ENCODE measurements around the gene ASPRV1. TPM values are rescaled to one million over a fixed set of nuclear protein-coding genes. Genes with fewer than 3 reads are reported as not detected.

The ASPRV1 gene
- total and polyA plus RNA-seq, 2 experiments from 2014 or later, result 0.73 TPM; not detected in 1

DNA sequence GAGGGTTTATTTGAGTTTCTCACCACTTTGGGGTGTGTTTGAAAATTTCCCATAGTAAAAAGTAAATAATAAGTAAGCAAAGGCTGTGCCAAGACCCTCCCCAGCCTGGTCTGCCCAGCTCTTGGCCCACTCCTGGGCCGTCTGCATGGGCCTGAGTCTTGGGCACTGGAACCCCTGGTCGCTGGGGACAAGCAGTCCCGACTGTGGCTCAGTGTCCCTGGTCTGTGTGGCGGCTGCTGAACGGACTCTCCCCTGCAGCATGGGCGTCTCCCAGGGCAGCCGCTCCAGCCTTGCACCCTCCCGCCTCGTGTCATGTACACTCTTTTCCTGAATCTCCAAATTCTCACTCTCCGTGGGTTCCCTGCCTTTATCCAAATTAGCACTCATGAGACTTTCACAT, 7.2 kb upstream of the ASPRV1 start:
- Histone ChIP-seq H3K79me2 (no peaks in the 10 kb centered on the region), H3K4me1 (ENCODE audit: insufficient read depth) (no peaks in the 10 kb centered on the region), H2AFZ (no peak overlapping the region), H3K9me2 (replicated peaks; ENCODE audit: insufficient read depth) (no peaks in the 10 kb centered on the region), H3K27me3 (no peaks in the 10 kb centered on the region), H3K27ac (no peak overlapping the region), H3K4me2 (no peak overlapping the region), H3K36me3 (replicated peaks; ENCODE audit: insufficient read depth, low read depth) (no peaks in the 10 kb centered on the region), H4K20me1 (ENCODE audit: insufficient read depth, poor library complexity, severe bottlenecking) (no peaks in the 10 kb centered on the region), H3K9me3 (ENCODE audit: low read depth) (no peaks in the 10 kb centered on the region), H3K4me3 (no peak overlapping the region)
- TF ChIP-seq EZH2 (IDR thresholded peaks at IDR 0.05; ENCODE audit: borderline replicate concordance) (no peak), EZH2phosphoT487 (IDR thresholded peaks at IDR 0.05; ENCODE audit: low read depth, severe bottlenecking, unreplicated experiment) (no peak), CTCF (IDR thresholded peaks at IDR 0.05; ENCODE audit: poor library complexity) (no peak)
- WGBS (ENCODE audit: low lambda C conversion rate, missing lambda C conversion rate), result 92% methylated on average over 10 of the region's 10 CpGs
- DNase-seq (ENCODE audit: low spot score), result no peak

DNA sequence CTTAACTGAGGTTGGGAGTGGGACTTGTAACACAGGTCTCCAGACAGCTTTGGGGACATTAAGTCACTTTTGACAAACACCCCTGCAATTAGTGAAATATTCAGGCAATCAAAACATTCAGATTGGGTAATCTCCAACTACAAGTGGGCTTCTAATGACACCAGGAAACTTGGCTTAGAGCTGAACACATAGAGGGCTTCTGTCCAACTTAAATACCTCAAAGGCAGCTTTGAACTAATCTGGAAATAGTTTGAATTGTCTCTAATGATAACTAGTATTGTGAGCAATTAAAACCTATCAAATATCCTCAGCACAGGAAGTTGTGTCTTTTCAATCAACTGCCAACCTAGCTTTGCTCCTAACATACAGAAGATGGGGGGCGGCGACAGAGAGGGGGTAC, 5.1 kb upstream of the ASPRV1 start:
- Histone ChIP-seq H2AFZ (no peak overlapping the region), H3K36me3 (replicated peaks; ENCODE audit: insufficient read depth, low read depth) (no peaks in the 10 kb centered on the region), H4K20me1 (ENCODE audit: insufficient read depth, poor library complexity, severe bottlenecking) (no peaks in the 10 kb centered on the region), H3K9me2 (replicated peaks; ENCODE audit: insufficient read depth) (no peaks in the 10 kb centered on the region), H3K27ac (no peak overlapping the region), H3K4me1 (ENCODE audit: insufficient read depth) (no peaks in the 10 kb centered on the region), H3K27me3 (no peaks in the 10 kb centered on the region), H3K79me2 (no peaks in the 10 kb centered on the region), H3K4me2 (no peak overlapping the region), H3K9me3 (ENCODE audit: low read depth) (no peaks in the 10 kb centered on the region), H3K4me3 (no peak overlapping the region)
- WGBS (ENCODE audit: low lambda C conversion rate, missing lambda C conversion rate), result 100% methylated on average over 2 of the region's 2 CpGs
- no peak for TF ChIP-seq EZH2phosphoT487 (IDR thresholded peaks at IDR 0.05; ENCODE audit: low read depth, severe bottlenecking, unreplicated experiment)
- TF ChIP-seq CTCF (IDR thresholded peaks at IDR 0.05; ENCODE audit: poor library complexity), result no peak
- TF ChIP-seq EZH2 (IDR thresholded peaks at IDR 0.05; ENCODE audit: borderline replicate concordance), result no peak
- no peak for DNase-seq (ENCODE audit: low spot score)

DNA sequence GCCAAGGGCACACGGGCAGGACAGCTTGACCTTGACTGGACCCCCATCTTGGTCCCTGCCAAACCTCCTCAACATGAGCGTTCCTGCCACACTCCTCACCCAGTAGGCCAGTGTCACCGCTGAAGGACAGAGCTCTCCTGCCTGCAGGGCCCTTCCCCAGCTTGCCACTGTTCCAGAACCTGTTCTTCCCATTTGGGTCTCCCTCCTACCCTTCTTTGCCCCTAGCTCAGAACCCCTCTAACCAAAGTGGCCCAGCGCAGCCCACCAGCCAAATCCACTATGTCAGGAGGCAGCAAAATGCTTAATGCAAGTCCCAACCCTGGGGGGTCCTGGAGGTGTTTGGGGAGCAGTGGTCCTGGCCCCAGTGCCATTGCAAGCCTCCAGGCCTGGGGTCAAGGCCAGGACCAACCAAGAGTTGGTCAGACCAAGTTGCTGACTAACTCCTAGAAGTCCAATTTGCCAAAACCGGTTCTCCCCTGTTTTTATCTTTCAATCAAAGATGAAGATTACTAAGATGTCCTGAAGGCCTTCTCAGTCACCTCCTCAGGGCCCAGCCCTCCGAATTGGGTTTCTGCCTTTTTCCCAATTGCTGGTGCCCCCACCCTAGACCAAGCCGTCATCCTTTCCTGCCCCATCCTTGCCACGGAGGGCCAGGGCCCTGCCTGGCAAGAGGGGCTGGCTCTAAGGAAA, 4.5 kb upstream of the ASPRV1 start:
- Histone ChIP-seq H3K79me2 (no peaks in the 10 kb centered on the region), H2AFZ (no peak overlapping the region), H3K9me2 (replicated peaks; ENCODE audit: insufficient read depth) (no peaks in the 10 kb centered on the region), H3K4me3 (no peak overlapping the region), H3K36me3 (replicated peaks; ENCODE audit: insufficient read depth, low read depth) (no peaks in the 10 kb centered on the region), H3K4me1 (ENCODE audit: insufficient read depth) (no peaks in the 10 kb centered on the region), H3K27me3 (no peaks in the 10 kb centered on the region), H4K20me1 (ENCODE audit: insufficient read depth, poor library complexity, severe bottlenecking) (no peaks in the 10 kb centered on the region), H3K27ac (no peak overlapping the region), H3K4me2 (no peak overlapping the region), H3K9me3 (ENCODE audit: low read depth) (no peaks in the 10 kb centered on the region)
- TF ChIP-seq EZH2 (IDR thresholded peaks at IDR 0.05; ENCODE audit: borderline replicate concordance) (no peak), EZH2phosphoT487 (IDR thresholded peaks at IDR 0.05; ENCODE audit: low read depth, severe bottlenecking, unreplicated experiment) (no peak)
- WGBS (ENCODE audit: low lambda C conversion rate, missing lambda C conversion rate), result 85% methylated on average over 8 of the region's 8 CpGs
- no peak for DNase-seq (ENCODE audit: low spot score)

DNA sequence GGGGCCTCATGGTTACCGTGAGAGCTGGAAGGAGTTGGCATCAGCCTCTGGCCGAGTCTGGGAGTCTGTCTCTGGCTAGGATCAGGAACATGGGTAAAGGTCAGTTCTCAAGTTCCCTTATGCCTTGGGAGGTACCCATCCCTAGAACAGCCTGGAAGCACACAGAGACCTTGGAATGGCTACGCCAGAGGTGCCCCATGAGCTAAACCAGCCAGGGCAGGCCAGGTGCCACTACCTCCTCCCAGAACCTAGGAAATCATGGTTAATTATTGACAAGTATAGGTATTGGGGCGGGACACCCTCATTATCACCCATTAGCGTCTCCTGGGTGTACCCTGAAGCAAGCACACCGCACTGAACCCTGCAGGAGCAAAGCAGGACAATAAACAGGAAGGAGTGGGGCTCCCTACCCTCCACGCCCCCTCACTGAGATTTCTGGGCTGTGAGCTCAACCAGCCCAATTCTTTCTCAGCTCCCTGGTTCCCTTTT, 3.0 kb upstream of the ASPRV1 start:
- Histone ChIP-seq H3K4me3 (no peak overlapping the region), H3K9me2 (replicated peaks; ENCODE audit: insufficient read depth) (no peaks in the 10 kb centered on the region), H3K36me3 (replicated peaks; ENCODE audit: insufficient read depth, low read depth) (no peaks in the 10 kb centered on the region), H3K27me3 (no peaks in the 10 kb centered on the region), H3K79me2 (no peaks in the 10 kb centered on the region), H3K4me2 (peak overlapping the region; percentile 5), H3K9me3 (ENCODE audit: low read depth) (no peaks in the 10 kb centered on the region), H3K27ac (peak overlapping the region; percentile 73), H4K20me1 (ENCODE audit: insufficient read depth, poor library complexity, severe bottlenecking) (no peaks in the 10 kb centered on the region), H2AFZ (no peak overlapping the region), H3K4me1 (ENCODE audit: insufficient read depth) (no peaks in the 10 kb centered on the region)
- whole genome bisulfite sequencing (ENCODE audit: low lambda C conversion rate, missing lambda C conversion rate), result 60% methylated on average over 7 of the region's 7 CpGs
- peak; percentile 42 for DNase-seq (ENCODE audit: low spot score)
- TF ChIP-seq EZH2 (IDR thresholded peaks at IDR 0.05; ENCODE audit: borderline replicate concordance) (no peak), EZH2phosphoT487 (IDR thresholded peaks at IDR 0.05; ENCODE audit: low read depth, severe bottlenecking, unreplicated experiment) (no peak), CTCF (IDR thresholded peaks at IDR 0.05; ENCODE audit: poor library complexity) (no peak)
